ENCODE measurements around the gene RPL26.
"Not testable (repeated sequence)": the region's sequence is repeated elsewhere in the genome, so short reads cannot be mapped to it uniquely, and the experiment has no call there.

The RPL26 gene

DNA sequence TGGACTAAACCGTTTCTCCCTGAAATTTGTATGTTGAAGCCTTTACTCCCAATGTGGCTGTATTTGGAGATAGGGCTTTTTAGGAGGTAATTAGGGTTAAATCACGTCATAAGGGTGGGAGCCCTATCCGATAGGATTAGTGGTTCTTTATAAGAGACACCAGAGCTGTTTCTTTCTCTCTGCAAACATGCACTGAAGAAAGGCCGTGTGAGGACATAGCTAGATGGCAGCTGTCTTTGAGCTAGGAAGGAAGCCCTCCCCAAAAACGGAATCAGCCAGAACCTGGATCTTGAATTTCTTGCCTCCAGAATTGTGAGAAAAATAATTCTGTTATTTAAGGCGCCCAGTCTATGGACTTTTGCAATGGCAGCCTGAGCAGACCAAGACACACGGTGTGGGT, 29.3 kb downstream of the RPL26 start:
- no peak for DNase-seq
- peaks cover 14% of the 10 kb centered on the region for H3K4me1 ChIP-seq (ENCODE audit: low read length)
- H3K9me2 ChIP-seq (replicated peaks; ENCODE audit: insufficient read depth, low read length) = no peaks in the 10 kb centered on the region
- peaks cover 3% of the 10 kb centered on the region for H3F3A ChIP-seq (ENCODE audit: insufficient read depth, low read length)
- no peaks in the 10 kb centered on the region for H3K27me3 ChIP-seq (replicated peaks; ENCODE audit: insufficient read depth, low read length)
- H3K4me3 ChIP-seq (ENCODE audit: low read length) = no peak overlapping the region
- peak overlapping the region; percentile 54 for H3K4me2 ChIP-seq (ENCODE audit: low read depth, low read length)
- H3K9ac ChIP-seq (ENCODE audit: low read length) = no peak overlapping the region; the same call in 1 of the 2 replicates
- no peaks in the 10 kb centered on the region for H3K9me3 ChIP-seq (replicated peaks; ENCODE audit: insufficient read depth, low read length)
- 0 out of 2 replicates have a peak overlapping the region, but pooled peaks have one; percentile 32 for H2AFZ ChIP-seq (ENCODE audit: low read length)
- H3K27ac ChIP-seq (ENCODE audit: low read length) = no peak overlapping the region; the same call in 1 of the 2 replicates
- H3K36me3 ChIP-seq (replicated peaks; ENCODE audit: insufficient read depth, low read length) = no peaks in the 10 kb centered on the region
- no peaks in the 10 kb centered on the region for H4K20me1 ChIP-seq (ENCODE audit: insufficient read depth, low read length)
- no peak for TF ChIP-seq EZH2 (optimal IDR thresholded peaks at IDR 0.05; ENCODE audit: low read depth, low read length)
- no peaks in the 10 kb centered on the region for H3K79me2 ChIP-seq (ENCODE audit: low read length)

DNA sequence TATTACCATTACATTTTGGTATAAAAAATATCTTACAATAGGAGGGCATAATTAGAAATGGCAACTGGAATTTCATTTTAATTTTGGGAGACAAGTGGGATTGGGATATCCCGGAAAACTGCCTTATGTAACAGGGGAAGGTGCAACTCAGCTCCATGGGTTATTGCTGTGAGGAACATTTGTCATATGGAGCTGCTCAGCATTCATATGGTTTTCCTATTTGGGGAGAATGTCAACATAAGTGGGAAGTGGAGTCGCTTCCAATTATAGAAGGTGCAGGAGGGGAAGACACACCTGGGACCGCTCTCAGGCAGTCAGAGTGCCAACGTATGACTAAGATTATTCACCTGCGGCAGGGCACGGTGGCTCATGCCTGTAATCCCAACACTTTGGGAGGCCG, 32.7 kb downstream of the RPL26 start:
- H3K9me2 ChIP-seq (replicated peaks; ENCODE audit: insufficient read depth, low read length) = no peaks in the 10 kb centered on the region
- DNase-seq = no peak
- no peak overlapping the region for H3K4me2 ChIP-seq (ENCODE audit: low read depth, low read length)
- no peaks in the 10 kb centered on the region for H3K79me2 ChIP-seq (ENCODE audit: low read length)
- peaks cover 10% of the 10 kb centered on the region; the same call in 1 of the 2 replicates for H3K27me3 ChIP-seq (replicated peaks; ENCODE audit: insufficient read depth, low read length)
- no peaks in the 10 kb centered on the region for H3K9me3 ChIP-seq (replicated peaks; ENCODE audit: insufficient read depth, low read length)
- H3K36me3 ChIP-seq (replicated peaks; ENCODE audit: insufficient read depth, low read length) = no peaks in the 10 kb centered on the region
- TF ChIP-seq EZH2phosphoT487 (IDR thresholded peaks at IDR 0.05; ENCODE audit: low read length) (no peak), EZH2 (optimal IDR thresholded peaks at IDR 0.05; ENCODE audit: low read depth, low read length) (no peak)
- TF ChIP-seq, protein P1, sequence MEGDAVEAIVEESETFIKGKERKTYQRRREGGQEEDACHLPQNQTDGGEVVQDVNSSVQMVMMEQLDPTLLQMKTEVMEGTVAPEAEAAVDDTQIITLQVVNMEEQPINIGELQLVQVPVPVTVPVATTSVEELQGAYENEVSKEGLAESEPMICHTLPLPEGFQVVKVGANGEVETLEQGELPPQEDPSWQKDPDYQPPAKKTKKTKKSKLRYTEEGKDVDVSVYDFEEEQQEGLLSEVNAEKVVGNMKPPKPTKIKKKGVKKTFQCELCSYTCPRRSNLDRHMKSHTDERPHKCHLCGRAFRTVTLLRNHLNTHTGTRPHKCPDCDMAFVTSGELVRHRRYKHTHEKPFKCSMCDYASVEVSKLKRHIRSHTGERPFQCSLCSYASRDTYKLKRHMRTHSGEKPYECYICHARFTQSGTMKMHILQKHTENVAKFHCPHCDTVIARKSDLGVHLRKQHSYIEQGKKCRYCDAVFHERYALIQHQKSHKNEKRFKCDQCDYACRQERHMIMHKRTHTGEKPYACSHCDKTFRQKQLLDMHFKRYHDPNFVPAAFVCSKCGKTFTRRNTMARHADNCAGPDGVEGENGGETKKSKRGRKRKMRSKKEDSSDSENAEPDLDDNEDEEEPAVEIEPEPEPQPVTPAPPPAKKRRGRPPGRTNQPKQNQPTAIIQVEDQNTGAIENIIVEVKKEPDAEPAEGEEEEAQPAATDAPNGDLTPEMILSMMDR (IDR thresholded peaks at IDR 0.05; ENCODE audit: low read length) = no peak
- H3K4me1 ChIP-seq (ENCODE audit: low read length) = peaks cover 14% of the 10 kb centered on the region
- H3K27ac ChIP-seq (ENCODE audit: low read length) = no peak overlapping the region
- no peak overlapping the region for H2AFZ ChIP-seq (ENCODE audit: low read length)
- no peak overlapping the region for H3K4me3 ChIP-seq (ENCODE audit: low read length)
- H3K9ac ChIP-seq (ENCODE audit: low read length) = no peak overlapping the region
- peaks cover 3% of the 10 kb centered on the region for H3F3A ChIP-seq (ENCODE audit: insufficient read depth, low read length)
- no peaks in the 10 kb centered on the region for H4K20me1 ChIP-seq (ENCODE audit: insufficient read depth, low read length)

- not testable (repeated sequence) for H3K4me1 ChIP-seq (ENCODE audit: low read length); H3K4me2 ChIP-seq (ENCODE audit: low read depth, low read length); DNase-seq; H3K36me3 ChIP-seq (replicated peaks; ENCODE audit: insufficient read depth, low read length); H3K4me3 ChIP-seq (ENCODE audit: low read length); H3K9me3 ChIP-seq (replicated peaks; ENCODE audit: insufficient read depth, low read length); H3K27ac ChIP-seq (ENCODE audit: low read length); H2AFZ ChIP-seq (ENCODE audit: low read length); H3K9me2 ChIP-seq (replicated peaks; ENCODE audit: insufficient read depth, low read length); H3F3A ChIP-seq (ENCODE audit: insufficient read depth, low read length); H3K79me2 ChIP-seq (ENCODE audit: low read length); H3K9ac ChIP-seq (ENCODE audit: low read length); H4K20me1 ChIP-seq (ENCODE audit: insufficient read depth, low read length)
- H3K27me3 ChIP-seq (replicated peaks; ENCODE audit: insufficient read depth, low read length) = peaks cover 10% of the 10 kb centered on the region; the same call in 1 of the 2 replicates
These were observed 36.0 kb downstream of the RPL26 start for GRCh38 chr17:8347001-8347400.

GRCh38 chr17:8345951-8346665, 36.9 kb downstream of the RPL26 start:
- Histone ChIP-seq H3K27me3 (replicated peaks; ENCODE audit: insufficient read depth, low read length) (peaks cover 10% of the 10 kb centered on the region; the same call in 1 of the 2 replicates), H3F3A (ENCODE audit: insufficient read depth, low read length) (no peaks in the 10 kb centered on the region), H3K4me3 (ENCODE audit: low read length) (no peak overlapping the region), H3K9ac (ENCODE audit: low read length) (no peak overlapping the region), H3K27ac (ENCODE audit: low read length) (no peak overlapping the region), H4K20me1 (ENCODE audit: insufficient read depth, low read length) (no peaks in the 10 kb centered on the region), H3K79me2 (ENCODE audit: low read length) (no peaks in the 10 kb centered on the region), H3K36me3 (replicated peaks; ENCODE audit: insufficient read depth, low read length) (no peaks in the 10 kb centered on the region), H3K4me1 (ENCODE audit: low read length) (no peaks in the 10 kb centered on the region), H2AFZ (ENCODE audit: low read length) (no peak overlapping the region), H3K9me2 (replicated peaks; ENCODE audit: insufficient read depth, low read length) (no peaks in the 10 kb centered on the region), H3K9me3 (replicated peaks; ENCODE audit: insufficient read depth, low read length) (no peaks in the 10 kb centered on the region), H3K4me2 (ENCODE audit: low read depth, low read length) (no peak overlapping the region)
- TF ChIP-seq EZH2phosphoT487 (IDR thresholded peaks at IDR 0.05; ENCODE audit: low read length) (no peak), EZH2 (optimal IDR thresholded peaks at IDR 0.05; ENCODE audit: low read depth, low read length) (no peak)
- TF ChIP-seq, protein P1 (IDR thresholded peaks at IDR 0.05; ENCODE audit: low read length) = no peak
- no peak for DNase-seq
